K562 (cell line): Measurements from ENCODE around the gene ARRDC5. TPM values are rescaled to one million over a fixed set of nuclear protein-coding genes. Genes with fewer than 3 reads are reported as not detected.
A peak's percentile ranks its signal among the peaks of the same experiment; 100 is the strongest.

Experiments used
- ATAC-seq: fragments of 200-7000 bp; cut with Tn5 transposase; 3 replicates; pipeline ENCODE4 v1.9.1; 2020; ENCODE audit warnings: moderate library complexity
- BruUV-seq: library from RNA; stranded (reverse); fragments of 400-500 nt; replicated peaks from 2 replicates; lab custom pipeline; 2021; lab: Mats Ljungman, UMichigan
- CTCF ChIA-PET: fragments of 300-600 bp; formaldehyde crosslinking; extraction: SDS; loops from one replicate; lab custom pipeline; 2021; ENCODE audit warnings: low intra/inter-chr PET ratio; lab: Yijun Ruan, JAX
- POLR2A ChIA-PET: fragments of 300-600, 350-650 bp; sonication (Branson Sonifier 250); formaldehyde crosslinking; extraction: SDS; loops from one replicate; lab custom pipeline; 2021; ENCODE audit warnings: antibody characterized with exemption, inconsistent platforms; lab: Yijun Ruan, JAX
- DNase-seq, 4 experiments: peaks; one replicate each; pipeline versions ENCODE4 v3.0.0 to v3.0.0-alpha.2; 2011 to 2018; ENCODE audit warnings: low spot score in 3 of 4, mixed read lengths in 3 of 4; ENCODE audit errors: extremely low read depth in 1 of 4
- FAIRE-seq: peaks from 2 replicates; lab custom pipeline; 2011; peaks lifted over from hg19 to GRCh38; lab: Jason Lieb, UNC
- H2AFZ ChIP-seq: 2 replicates; pipeline ENCODE4 v1.6.0; 2011; ENCODE audit warnings: low read depth, low read length, control low read depth, inconsistent platforms
- H3K27ac ChIP-seq: fragments of 200-600 bp; 3 replicates; pipeline ENCODE4 v1.8.0; 2011; ENCODE audit warnings: low read depth, mild to moderate bottlenecking, control low read depth, inconsistent platforms, low read length, moderate library complexity, mixed read lengths; ENCODE audit errors: extremely low read depth
- H3K27me3 ChIP-seq, 2 experiments: fragments of 300-600 bp in 1 of 2; 2 replicates in 1 of 2; 3 replicates in 1 of 2; pipeline versions ENCODE4 v1.6.0 to v1.8.0; 2011; ENCODE audit warnings: inconsistent platforms in 2 of 2, low read length in 2 of 2, mild to moderate bottlenecking in 1 of 2, mixed read lengths in 1 of 2, moderate library complexity in 1 of 2; ENCODE audit not compliant: control insufficient read depth in 2 of 2, insufficient read depth in 2 of 2
- H3K36me3 ChIP-seq: fragments of 300-600 bp; 3 replicates; pipeline ENCODE4 v1.8.0; 2011; ENCODE audit warnings: mild to moderate bottlenecking, low read length, inconsistent platforms; ENCODE audit not compliant: control insufficient read depth, insufficient read depth
- H3K4me1 ChIP-seq, 2 experiments: fragments of 200-600 bp in 1 of 2; replicated peaks in 1 of 2; 2 replicates in 1 of 2; 3 replicates in 1 of 2; pipeline versions ENCODE4 v1.5.1 to v1.8.0; 2011; ENCODE audit warnings: inconsistent platforms in 2 of 2, low read length in 2 of 2, mild to moderate bottlenecking in 1 of 2, mixed read lengths in 1 of 2, moderate library complexity in 1 of 2; ENCODE audit not compliant: control insufficient read depth in 2 of 2, insufficient read depth in 2 of 2
- H3K4me2 ChIP-seq: 2 replicates; pipeline ENCODE4 v1.6.1; 2011; ENCODE audit warnings: low read length, control low read depth, inconsistent platforms, mixed read lengths; ENCODE audit not compliant: insufficient read depth
- H3K4me3 ChIP-seq: fragments of 200-600 bp; sonication (generic), shearing (Covaris generic); 2 replicates; pipeline ENCODE4 v1.5.1; 2016; ENCODE audit warnings: control low read depth, inconsistent platforms
- H3K79me2 ChIP-seq: fragments of 200-600 bp; 3 replicates; pipeline ENCODE4 v1.8.0; 2011; ENCODE audit warnings: low read length, inconsistent platforms; ENCODE audit not compliant: control insufficient read depth, insufficient read depth
- H3K9ac ChIP-seq, 2 experiments: 2 replicates each; pipeline versions ENCODE4 v1.6.0 to v1.6.1; 2011; ENCODE audit warnings: low read depth in 2 of 2, low read length in 2 of 2, control low read depth in 1 of 2, inconsistent platforms in 1 of 2, mild to moderate bottlenecking in 1 of 2, mixed read lengths in 1 of 2; ENCODE audit not compliant: insufficient read depth in 1 of 2
- H3K9me1 ChIP-seq: one replicate; pipeline ENCODE4 v1.6.0; 2011; ENCODE audit warnings: inconsistent platforms, mild to moderate bottlenecking, low read length, moderate library complexity; ENCODE audit not compliant: control insufficient read depth, insufficient read depth
- H3K9me3 ChIP-seq: replicated peaks from 2 replicates; pipeline ENCODE4 v1.5.1; 2011; ENCODE audit warnings: low read depth, low read length, inconsistent platforms; ENCODE audit not compliant: control insufficient read depth, insufficient read depth
- H4K20me1 ChIP-seq: replicated peaks from 2 replicates; pipeline ENCODE4 v1.6.1; 2011; ENCODE audit warnings: low read length, inconsistent platforms, mixed read lengths; ENCODE audit not compliant: control insufficient read depth, insufficient read depth
- CHD4 ChIP-seq: fragments of 200-600 bp; sonication (generic); IDR thresholded peaks from 3 replicates; pipeline ENCODE4 v1.6.1; 2012; ENCODE audit warnings: low read depth, mild to moderate bottlenecking, mixed read lengths, low read length, inconsistent platforms; ENCODE audit not compliant: insufficient read depth, insufficient replicate concordance, poor library complexity, severe bottlenecking
- SETDB1 ChIP-seq: IDR thresholded peaks from one replicate; pipeline ENCODE4 v1.6.1; 2012; ENCODE audit warnings: low read length, control low read depth, inconsistent platforms
- ZBTB40 ChIP-seq, 2 experiments: fragments of 450-650 bp in 1 of 2; sonication (generic) in 1 of 2; formaldehyde crosslinking in 1 of 2; IDR thresholded peaks; 2 replicates each; pipeline versions ENCODE4 v1.7.1 to v1.9.0; 2016 to 2022; ENCODE audit warnings: inconsistent platforms in 1 of 2, mild to moderate bottlenecking in 1 of 2, missing genetic modification reagents in 1 of 2
- ZNF232 ChIP-seq: sonication (generic); formaldehyde crosslinking; IDR thresholded peaks from 2 replicates; pipeline ENCODE4 v1.8.0; 2022; ENCODE audit warnings: mild to moderate bottlenecking, missing genetic modification reagents
- ZNF24 ChIP-seq: fragments of 450-650 bp; IDR thresholded peaks from 2 replicates; pipeline ENCODE4 v1.6.1; 2016
- ZNF766 ChIP-seq: fragments of 200-800 bp; sonication (Bioruptor generic); conservative IDR thresholded peaks from 2 replicates; pipeline ENCODE4 v1.6.1; 2016; ENCODE audit warnings: missing genetic modification characterization, missing compliant biosample characterization
- ZNF778 ChIP-seq: fragments of 450-650 bp; formaldehyde crosslinking; IDR thresholded peaks from 2 replicates; pipeline ENCODE4 v1.4.0; 2020; ENCODE audit warnings: mild to moderate bottlenecking, moderate library complexity
- WGBS: fragments of 100-300 bp; shearing (Covaris generic); methylation state at CpG from one replicate; pipeline ENCODE4 v1.1.6; 2016; ENCODE audit warnings: low coverage, mixed read lengths; ENCODE audit not compliant: insufficient coverage; ENCODE audit errors: missing lambda C conversion rate; 5-methylcytosine and 5-hydroxymethylcytosine counted together
- in situ Hi-C: fragments of 300-500 bp; cut with MboI; formaldehyde crosslinking; loops from 4 replicates; pipeline ENCODE4 v1.15.0; 2018; ENCODE audit warnings: inconsistent platforms, mixed read lengths
- intact Hi-C: fragments of 100-400 bp; cut with micrococcal nuclease; formaldehyde crosslinking; loops from 2 replicates; pipeline ENCODE4 v1.14.2; 2022
- polyA plus RNA-seq, 8 experiments: library from polyadenylated mRNA; depleted of rRNA in 4 of 8; stranded (reverse) in 5 of 8; unstranded in 3 of 8; fragments of >200 nt; fragmentation: Nextera tagmentation in 2 of 8; fragmentation: Illumina TruSeq in 1 of 8; extraction: Ambion mirVana in 2 of 8; extraction: Trizol in 1 of 8; gene quantifications; 2 replicates each; pipeline versions ENCODE4 v1.2.1 to v1.2.3, GENCODE V29; 2011 to 2014; ENCODE audit warnings: inconsistent platforms in 1 of 8, missing spikeins in 1 of 8
- total RNA-seq, 7 experiments: library from RNA; depleted of rRNA in 6 of 7; stranded (reverse); fragments of >200 nt in 6 of 7; fragmentation: Illumina TruSeq in 2 of 7; extraction: Trizol in 2 of 7; gene quantifications; 2 replicates each; pipeline versions ENCODE4 v1.2.1 to v1.2.3, GENCODE V29; 2011 to 2021; ENCODE audit warnings: low replicate concordance in 1 of 7
- TF ChIP-seq, protein P1 (sequence below): sonication (generic); formaldehyde crosslinking; IDR thresholded peaks from 2 replicates; pipeline ENCODE4 v1.8.1; 2023; ENCODE audit warnings: mild to moderate bottlenecking, missing genetic modification reagents

The ARRDC5 gene
- total and polyA plus RNA-seq, 9 of the 15 experiments (the other 6 are each of a cell fraction or from before 2014, with no cell fraction given) = not detected

- Histone ChIP-seq H3K9me3 (no peaks in the 10 kb centered on the region), H3K4me2 (no peak overlapping the region), H3K9me1 (peaks cover 3% of the 10 kb centered on the region), H3K27me3 (no peaks in the 10 kb centered on the region), H3K4me3 (no peak overlapping the region), H3K4me1 (peaks cover 23 to 45% of the 10 kb centered on the region in 2 experiments), H3K9ac (peak overlapping the region in 1 of 2 experiments; percentile 24; a peak in 2 of 4 replicates), H2AFZ (no peak overlapping the region), H3K27ac (no peak overlapping the region), H3K79me2 (peaks cover 85% of the 10 kb centered on the region), H3K36me3 (peaks cover 75% of the 10 kb centered on the region), H4K20me1 (peaks cover 12% of the 10 kb centered on the region; the same call in 1 of the 2 replicates)
- no TSS peak for BruUV-seq
- FAIRE-seq = no peak
- intact Hi-C loops = no loop called here
- DNase-seq = no peak
- ATAC-seq = no peak
- 85% methylated on average over 20 of the region's 24 CpGs for WGBS
- in situ Hi-C loops = loop anchor here (5.0 kb wide), 1 partner anchor 107 kb away; no protein-coding TSS in a partner anchor
- POLR2A ChIA-PET = interaction anchor here (1.1 kb wide), 1 partner anchor 8 kb away, joined by 3 read pairs; no protein-coding TSS in a partner anchor
- CTCF ChIA-PET = interaction anchor here (1.2 kb wide), 1 partner anchor 105 kb away, joined by 3 read pairs; no protein-coding TSS in a partner anchor
- TF ChIP-seq ZNF766 = no peak
- TF ChIP-seq CHD4 = no peak
- no peak for TF ChIP-seq SETDB1
- TF ChIP-seq ZNF778 (CRISPR knock-in tag) = no peak
- no peak for TF ChIP-seq ZNF232
- no peak for TF ChIP-seq ZNF24
- TF ChIP-seq, protein P1, sequence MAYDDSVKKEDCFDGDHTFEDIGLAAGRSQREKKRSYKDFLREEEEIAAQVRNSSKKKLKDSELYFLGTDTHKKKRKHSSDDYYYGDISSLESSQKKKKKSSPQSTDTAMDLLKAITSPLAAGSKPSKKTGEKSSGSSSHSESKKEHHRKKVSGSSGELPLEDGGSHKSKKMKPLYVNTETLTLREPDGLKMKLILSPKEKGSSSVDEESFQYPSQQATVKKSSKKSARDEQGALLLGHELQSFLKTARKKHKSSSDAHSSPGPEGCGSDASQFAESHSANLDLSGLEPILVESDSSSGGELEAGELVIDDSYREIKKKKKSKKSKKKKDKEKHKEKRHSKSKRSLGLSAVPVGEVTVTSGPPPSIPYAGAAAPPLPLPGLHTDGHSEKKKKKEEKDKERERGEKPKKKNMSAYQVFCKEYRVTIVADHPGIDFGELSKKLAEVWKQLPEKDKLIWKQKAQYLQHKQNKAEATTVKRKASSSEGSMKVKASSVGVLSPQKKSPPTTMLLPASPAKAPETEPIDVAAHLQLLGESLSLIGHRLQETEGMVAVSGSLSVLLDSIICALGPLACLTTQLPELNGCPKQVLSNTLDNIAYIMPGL = no peak
- TF ChIP-seq ZBTB40 (IDR thresholded peaks at IDR 0.05) = no peak
- no peak for TF ChIP-seq ZBTB40 (CRISPR knock-in tag; IDR thresholded peaks at IDR 0.05)
These were observed 11.5 kb upstream of the ARRDC5 start for GRCh38 chr19:4913996-4914735.
